Osteocyte (in vitro differentiated cells): ENCODE results near the gene CALD1. TPM values are rescaled to one million over a fixed set of nuclear protein-coding genes. Genes with fewer than 3 reads are reported as not detected.
A peak's percentile ranks its signal among the peaks of the same experiment; 100 is the strongest.

Experiments used
- DNase-seq: peaks from one replicate; pipeline ENCODE4 v3.0.0; 2021; ENCODE audit warnings: mixed read lengths; ENCODE audit not compliant: unreplicated experiment; ENCODE audit errors: extremely low spot score
- H3K27ac Mint-ChIP-seq: one replicate; pipeline ENCODE4 v1.8.0; 2021; ENCODE audit warnings: mild to moderate bottlenecking, mixed read lengths; ENCODE audit not compliant: unreplicated experiment
- H3K27me3 Mint-ChIP-seq: one replicate; pipeline ENCODE4 v1.8.0; 2021; ENCODE audit warnings: mixed read lengths; ENCODE audit not compliant: unreplicated experiment
- H3K36me3 Mint-ChIP-seq: one replicate; pipeline ENCODE4 v1.8.0; 2021; ENCODE audit warnings: mixed read lengths; ENCODE audit not compliant: unreplicated experiment
- H3K4me1 Mint-ChIP-seq: one replicate; pipeline ENCODE4 v1.8.0; 2021; ENCODE audit warnings: mixed read lengths; ENCODE audit not compliant: unreplicated experiment
- H3K4me3 Mint-ChIP-seq: one replicate; pipeline ENCODE4 v1.8.0; 2021; ENCODE audit warnings: mild to moderate bottlenecking, moderate library complexity, mixed read lengths; ENCODE audit not compliant: unreplicated experiment
- H3K9me3 Mint-ChIP-seq: one replicate; pipeline ENCODE4 v1.8.0; 2021; ENCODE audit warnings: mixed read lengths; ENCODE audit not compliant: unreplicated experiment
- total RNA-seq: library from RNA; stranded (reverse); gene quantifications from 2 replicates; pipeline ENCODE4 v1.2.1, GENCODE V29; 2021
- TF ChIP-seq, protein P1 (sequence below): fragments of 200-600 bp; sonication (generic); IDR thresholded peaks from 2 replicates; pipeline ENCODE4 v1.5.0; 2021; ENCODE audit warnings: antibody characterized with exemption, mild to moderate bottlenecking, moderate library complexity

CALD1 gene
- total RNA-seq, 1 donor from 2014 or later = 807 TPM

DNA sequence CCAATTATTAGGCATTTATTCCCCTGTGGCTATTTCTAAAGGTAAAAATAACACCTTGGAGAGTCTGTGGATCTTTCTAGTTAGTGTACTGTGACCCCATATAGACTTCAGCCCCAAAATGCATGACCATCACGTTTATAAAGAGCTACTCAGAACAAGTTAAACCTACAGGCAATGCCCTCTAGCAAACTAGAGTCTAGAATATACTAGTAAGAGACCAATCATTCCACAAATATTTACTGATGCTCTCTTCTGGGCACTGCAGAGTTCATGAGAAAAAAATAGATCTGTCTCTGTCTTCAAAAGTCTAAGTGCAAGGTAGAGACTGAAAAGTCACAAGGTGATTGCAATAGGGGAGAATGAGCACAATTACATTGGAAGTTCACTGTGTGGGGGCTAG is 20.5 kb upstream of the CALD1 start:
- TF ChIP-seq, protein P1, sequence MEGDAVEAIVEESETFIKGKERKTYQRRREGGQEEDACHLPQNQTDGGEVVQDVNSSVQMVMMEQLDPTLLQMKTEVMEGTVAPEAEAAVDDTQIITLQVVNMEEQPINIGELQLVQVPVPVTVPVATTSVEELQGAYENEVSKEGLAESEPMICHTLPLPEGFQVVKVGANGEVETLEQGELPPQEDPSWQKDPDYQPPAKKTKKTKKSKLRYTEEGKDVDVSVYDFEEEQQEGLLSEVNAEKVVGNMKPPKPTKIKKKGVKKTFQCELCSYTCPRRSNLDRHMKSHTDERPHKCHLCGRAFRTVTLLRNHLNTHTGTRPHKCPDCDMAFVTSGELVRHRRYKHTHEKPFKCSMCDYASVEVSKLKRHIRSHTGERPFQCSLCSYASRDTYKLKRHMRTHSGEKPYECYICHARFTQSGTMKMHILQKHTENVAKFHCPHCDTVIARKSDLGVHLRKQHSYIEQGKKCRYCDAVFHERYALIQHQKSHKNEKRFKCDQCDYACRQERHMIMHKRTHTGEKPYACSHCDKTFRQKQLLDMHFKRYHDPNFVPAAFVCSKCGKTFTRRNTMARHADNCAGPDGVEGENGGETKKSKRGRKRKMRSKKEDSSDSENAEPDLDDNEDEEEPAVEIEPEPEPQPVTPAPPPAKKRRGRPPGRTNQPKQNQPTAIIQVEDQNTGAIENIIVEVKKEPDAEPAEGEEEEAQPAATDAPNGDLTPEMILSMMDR = no peak
- Mint-ChIP-seq H3K36me3 (no peaks in the 10 kb centered on the region), H3K9me3 (no peaks in the 10 kb centered on the region), H3K4me3 (no peak overlapping the region), H3K27ac (no peak overlapping the region), H3K4me1 (peaks cover 55% of the 10 kb centered on the region), H3K27me3 (no peaks in the 10 kb centered on the region)
- DNase-seq = no peak

DNA sequence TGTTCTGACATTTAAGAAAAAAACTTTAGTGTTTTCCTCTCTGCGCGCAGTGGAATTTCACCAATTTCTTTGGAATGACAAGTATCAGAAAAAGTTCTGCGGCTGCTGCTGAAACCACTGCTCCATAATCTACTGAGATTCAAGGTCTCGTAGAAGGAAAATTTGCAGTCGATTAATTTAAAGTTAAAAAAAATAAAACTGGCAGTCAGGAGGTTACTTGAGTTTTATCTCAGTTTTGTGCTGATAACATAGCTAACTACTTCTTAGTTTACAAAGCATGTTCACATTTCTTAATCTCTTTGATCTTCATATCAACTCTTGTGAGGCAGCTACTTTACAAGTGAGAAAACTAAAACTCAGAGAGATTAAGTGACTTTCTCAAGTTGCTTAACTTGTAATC is 18.2 kb upstream of the CALD1 start:
- no peak for DNase-seq
- peak overlapping the region; percentile 90 for H3K27ac Mint-ChIP-seq
- no peaks in the 10 kb centered on the region for H3K36me3 Mint-ChIP-seq
- peaks cover 56% of the 10 kb centered on the region for H3K4me1 Mint-ChIP-seq
- no peaks in the 10 kb centered on the region for H3K27me3 Mint-ChIP-seq
- H3K9me3 Mint-ChIP-seq = no peaks in the 10 kb centered on the region
- TF ChIP-seq, protein P1 = no peak
- peak overlapping the region; percentile 12 for H3K4me3 Mint-ChIP-seq

DNA sequence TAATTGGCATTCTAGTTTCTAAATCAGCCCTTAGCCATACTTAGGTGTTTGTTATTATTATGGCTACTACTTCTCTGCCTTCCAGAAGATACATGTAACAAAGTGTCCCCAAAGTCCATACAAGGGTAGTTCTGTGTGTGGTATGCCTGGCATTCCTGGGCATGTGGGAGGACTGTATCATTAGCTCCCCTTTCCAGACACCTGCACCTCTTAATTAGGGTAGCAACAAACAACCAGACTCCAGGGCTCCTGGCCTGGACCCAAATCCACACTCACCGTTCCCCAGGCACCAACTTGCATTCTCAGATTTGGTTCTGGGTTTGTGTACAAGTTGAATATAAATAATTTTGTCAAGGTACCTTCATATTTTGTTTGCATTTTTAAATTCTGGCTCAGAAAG is 15.5 kb upstream of the CALD1 start:
- Mint-ChIP-seq H3K36me3 (no peaks in the 10 kb centered on the region), H3K9me3 (no peaks in the 10 kb centered on the region), H3K4me3 (no peak overlapping the region), H3K27ac (no peak overlapping the region), H3K27me3 (no peaks in the 10 kb centered on the region), H3K4me1 (peaks cover 76% of the 10 kb centered on the region)
- DNase-seq = no peak
- TF ChIP-seq, protein P1 = no peak

DNA sequence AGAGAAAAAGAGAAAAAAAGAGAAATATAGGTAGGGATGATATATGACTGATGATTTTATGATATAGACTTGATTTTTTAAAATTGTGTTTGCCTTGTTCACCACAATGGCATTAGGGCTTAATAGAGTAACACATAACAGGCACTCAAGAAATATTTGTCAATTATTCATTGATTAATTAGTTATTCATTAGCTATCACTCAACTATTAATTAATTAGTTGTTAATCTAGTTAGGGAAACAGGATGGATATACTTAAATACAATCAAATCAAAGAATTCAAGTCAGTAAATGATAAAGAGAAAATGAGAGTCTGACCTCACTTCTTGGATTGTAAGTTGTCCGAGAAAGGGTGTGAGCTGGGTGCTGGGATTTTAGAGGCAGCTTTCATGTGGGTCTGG is 15.1 kb upstream of the CALD1 start:
- no peak for DNase-seq
- Mint-ChIP-seq H3K4me3 (no peak overlapping the region), H3K27ac (no peak overlapping the region), H3K9me3 (no peaks in the 10 kb centered on the region), H3K27me3 (no peaks in the 10 kb centered on the region), H3K4me1 (peaks cover 75% of the 10 kb centered on the region), H3K36me3 (no peaks in the 10 kb centered on the region)
- TF ChIP-seq, protein P1 = no peak

DNA sequence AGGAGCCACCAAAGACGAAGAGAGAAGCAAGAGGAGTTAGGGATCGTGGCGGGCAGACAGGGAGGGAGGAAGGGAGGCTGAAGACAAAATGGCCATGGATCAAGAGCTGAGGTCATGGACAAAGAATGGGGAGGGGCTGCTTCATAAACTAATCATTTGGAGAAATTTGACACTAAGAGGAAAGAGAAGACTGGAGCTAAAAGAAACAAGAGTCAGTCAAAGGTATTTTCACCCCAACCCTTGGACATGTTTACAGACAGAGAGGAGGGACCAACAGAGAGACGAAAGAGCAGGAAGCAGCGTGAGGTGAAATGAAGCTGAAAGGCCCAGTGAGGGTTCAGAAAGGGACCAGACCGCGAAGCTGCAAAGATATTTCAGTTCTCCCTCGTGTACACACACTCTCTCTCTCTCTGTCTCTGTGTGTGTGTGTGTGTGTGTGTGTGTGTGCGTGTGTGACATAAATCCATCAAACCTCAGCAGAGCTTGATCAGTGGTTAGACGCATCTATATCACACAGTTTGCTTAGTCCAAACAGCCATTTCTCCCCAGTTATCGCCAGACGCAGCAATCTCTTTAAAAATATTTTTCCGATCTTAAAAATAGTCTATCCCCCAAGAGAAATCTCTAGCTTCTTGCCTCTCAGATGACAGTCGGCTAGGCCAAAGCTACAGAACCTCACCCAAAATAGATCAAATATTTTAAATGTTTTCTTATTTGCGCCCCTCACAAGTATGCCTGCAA is 12.5 kb upstream of the CALD1 start:
- Mint-ChIP-seq H3K4me3 (peak overlapping the region; percentile 10), H3K9me3 (no peaks in the 10 kb centered on the region), H3K27me3 (no peaks in the 10 kb centered on the region), H3K36me3 (no peaks in the 10 kb centered on the region), H3K27ac (peak overlapping the region; percentile 95), H3K4me1 (peaks cover 57% of the 10 kb centered on the region)
- no peak for DNase-seq
- TF ChIP-seq, protein P1 = no peak
